Measurements from ENCODE around the gene WDPCP. TPM values are rescaled to one million over a fixed set of nuclear protein-coding genes. Genes with fewer than 3 reads are reported as not detected.

Gene WDPCP
- polyA plus RNA-seq, 2 of the 4 experiments (the other 2 are of a cell fraction), result 3.0 to 7.6 TPM

GRCh38 chr2:63272560-63272959 lies 315.7 kb downstream of the WDPCP start:
- FAIRE-seq (peak; percentile 36), ATAC-seq (no peak), DNase-seq (ENCODE audit: low read depth in 1 of 2, low spot score in 1 of 2) (no peak)
- Histone ChIP-seq H3K27ac (no peak overlapping the region), H3K4me1 (no peaks in the 10 kb centered on the region), H3K4me3 (no peak overlapping the region), H3K4me2 (no peak overlapping the region), H3K9me3 (peaks cover 22% of the 10 kb centered on the region)
- POLR2A ChIA-PET, result no interaction called here
- WGBS (ENCODE audit: missing lambda C conversion rate), result 43% methylated on average over 4 of the region's 4 CpGs
- TF ChIP-seq PHF8 (IDR thresholded peaks at IDR 0.05; ENCODE audit: borderline replicate concordance, low read depth) (no peak), KDM5A (IDR thresholded peaks at IDR 0.05) (no peak), EP300 (IDR thresholded peaks at IDR 0.05) (no peak), HOXB13 (CRISPR knock-in tag; IDR thresholded peaks at IDR 0.05; ENCODE audit: low read depth) (no peak), HOXA7 (CRISPR knock-in tag; IDR thresholded peaks at IDR 0.05) (no peak), POLR2A (IDR thresholded peaks at IDR 0.05; ENCODE audit: low read length) (no peak), RAD21 (conservative IDR thresholded peaks at IDR 0.05 in 1 of 2, IDR thresholded peaks at IDR 0.05 in 1 of 2) (no peak), EHF (CRISPR knock-in tag; IDR thresholded peaks at IDR 0.05) (no peak), SREBF2 (IDR thresholded peaks at IDR 0.05) (no peak), CEBPB (IDR thresholded peaks at IDR 0.05) (no peak), MAZ (IDR thresholded peaks at IDR 0.05; ENCODE audit: borderline replicate concordance, low read depth, low read length) (no peak)
- CTCF ChIA-PET, result no interaction called here

DNA sequence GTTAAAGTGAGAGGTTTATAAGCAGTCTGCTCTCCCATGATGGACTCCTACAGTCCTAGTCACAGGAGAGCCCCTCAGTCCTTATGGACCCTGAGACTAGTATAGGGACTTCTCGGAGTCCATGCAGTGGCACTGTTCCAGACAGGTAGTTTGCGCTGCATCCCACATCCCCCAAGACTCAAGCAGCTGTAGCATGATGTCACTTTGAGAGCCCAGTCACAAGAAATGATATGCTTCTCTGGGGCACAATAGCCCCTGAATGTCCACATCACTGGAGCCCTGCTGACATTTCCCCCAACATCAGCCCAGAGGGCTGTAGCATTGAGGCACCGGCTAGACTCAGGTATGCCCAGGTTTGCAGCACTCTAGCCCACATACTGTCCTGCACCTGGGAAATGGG lies 317.6 kb downstream of the WDPCP start:
- TF ChIP-seq SMC3 (IDR thresholded peaks at IDR 0.05) (no peak), SREBF2 (IDR thresholded peaks at IDR 0.05) (no peak), HEYL (CRISPR knock-in tag; IDR thresholded peaks at IDR 0.05) (no peak), FOSL2 (IDR thresholded peaks at IDR 0.05) (no peak), FOSL2 (CRISPR knock-in tag; IDR thresholded peaks at IDR 0.05) (no peak), KDM1A (IDR thresholded peaks at IDR 0.05; ENCODE audit: low read depth) (no peak), NFE2L2 (conservative IDR thresholded peaks at IDR 0.05; ENCODE audit: low read length) (no peak), HES2 (IDR thresholded peaks at IDR 0.05) (no peak), E2F6 (IDR thresholded peaks at IDR 0.05; ENCODE audit: borderline replicate concordance, low read depth) (no peak), RARB (CRISPR knock-in tag; IDR thresholded peaks at IDR 0.05) (no peak), NPAS2 (CRISPR knock-in tag; IDR thresholded peaks at IDR 0.05; ENCODE audit: borderline replicate concordance) (no peak), ZNF302 (CRISPR knock-in tag; IDR thresholded peaks at IDR 0.05) (no peak)
- TF ChIP-seq, protein P1, sequence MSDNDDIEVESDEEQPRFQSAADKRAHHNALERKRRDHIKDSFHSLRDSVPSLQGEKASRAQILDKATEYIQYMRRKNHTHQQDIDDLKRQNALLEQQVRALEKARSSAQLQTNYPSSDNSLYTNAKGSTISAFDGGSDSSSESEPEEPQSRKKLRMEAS (IDR thresholded peaks at IDR 0.05), result no peak
- TF ChIP-seq, protein P2, sequence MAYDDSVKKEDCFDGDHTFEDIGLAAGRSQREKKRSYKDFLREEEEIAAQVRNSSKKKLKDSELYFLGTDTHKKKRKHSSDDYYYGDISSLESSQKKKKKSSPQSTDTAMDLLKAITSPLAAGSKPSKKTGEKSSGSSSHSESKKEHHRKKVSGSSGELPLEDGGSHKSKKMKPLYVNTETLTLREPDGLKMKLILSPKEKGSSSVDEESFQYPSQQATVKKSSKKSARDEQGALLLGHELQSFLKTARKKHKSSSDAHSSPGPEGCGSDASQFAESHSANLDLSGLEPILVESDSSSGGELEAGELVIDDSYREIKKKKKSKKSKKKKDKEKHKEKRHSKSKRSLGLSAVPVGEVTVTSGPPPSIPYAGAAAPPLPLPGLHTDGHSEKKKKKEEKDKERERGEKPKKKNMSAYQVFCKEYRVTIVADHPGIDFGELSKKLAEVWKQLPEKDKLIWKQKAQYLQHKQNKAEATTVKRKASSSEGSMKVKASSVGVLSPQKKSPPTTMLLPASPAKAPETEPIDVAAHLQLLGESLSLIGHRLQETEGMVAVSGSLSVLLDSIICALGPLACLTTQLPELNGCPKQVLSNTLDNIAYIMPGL (CRISPR knock-in tag; IDR thresholded peaks at IDR 0.05; ENCODE audit: borderline replicate concordance), result no peak
- TF ChIP-seq, protein P3, sequence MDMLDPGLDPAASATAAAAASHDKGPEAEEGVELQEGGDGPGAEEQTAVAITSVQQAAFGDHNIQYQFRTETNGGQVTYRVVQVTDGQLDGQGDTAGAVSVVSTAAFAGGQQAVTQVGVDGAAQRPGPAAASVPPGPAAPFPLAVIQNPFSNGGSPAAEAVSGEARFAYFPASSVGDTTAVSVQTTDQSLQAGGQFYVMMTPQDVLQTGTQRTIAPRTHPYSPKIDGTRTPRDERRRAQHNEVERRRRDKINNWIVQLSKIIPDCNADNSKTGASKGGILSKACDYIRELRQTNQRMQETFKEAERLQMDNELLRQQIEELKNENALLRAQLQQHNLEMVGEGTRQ (IDR thresholded peaks at IDR 0.05), result no peak
- H3K4me2 ChIP-seq, result no peak overlapping the region
- ChIA-PET CTCF (no interaction called here), POLR2A (no interaction called here)
- FAIRE-seq (no peak), ATAC-seq (no peak), DNase-seq (ENCODE audit: low read depth in 1 of 2, low spot score in 1 of 2) (no peak)
- H3K4me3 ChIP-seq, result no peak overlapping the region
- H3K9me3 ChIP-seq, result peaks cover 22% of the 10 kb centered on the region
- no peak overlapping the region for H3K27ac ChIP-seq
- 64% methylated on average over 3 of the region's 3 CpGs for WGBS (ENCODE audit: missing lambda C conversion rate)
- no peaks in the 10 kb centered on the region for H3K4me1 ChIP-seq

Measured in A549 (cell line).